K562 (cell line): Measurements from ENCODE around the gene CAMK2G. TPM values are rescaled to one million over a fixed set of nuclear protein-coding genes. Genes with fewer than 3 reads are reported as not detected.

Source experiments
- CXXC5 ChIP-seq: fragments of 250-450 bp; sonication (Bioruptor Pico); IDR thresholded peaks from 2 replicates; pipeline ENCODE4 v1.8.0; 2022; ENCODE audit warnings: inconsistent platforms, mild to moderate bottlenecking, moderate library complexity
- ERF ChIP-seq: fragments of 450-650 bp; formaldehyde crosslinking; IDR thresholded peaks from 2 replicates; pipeline ENCODE4 v1.4.0; 2020; ENCODE audit warnings: mild to moderate bottlenecking, mixed read lengths
- FOSL1 ChIP-seq: fragments of 200-800 bp; sonication (Bioruptor generic); conservative IDR thresholded peaks from 2 replicates; pipeline ENCODE4 v1.6.1; 2016; ENCODE audit warnings: missing genetic modification characterization, missing compliant biosample characterization
- HDAC6 ChIP-seq: IDR thresholded peaks from 2 replicates; pipeline ENCODE4 v1.6.1; 2012; ENCODE audit warnings: low read depth, mild to moderate bottlenecking, control low read depth, inconsistent platforms, low read length, moderate library complexity
- HMBOX1 ChIP-seq: sonication (generic); IDR thresholded peaks from 2 replicates; pipeline ENCODE4 v1.6.1; 2016
- L3MBTL2 ChIP-seq: fragments of 450-650 bp; IDR thresholded peaks from 2 replicates; pipeline ENCODE4 v1.6.1; 2016; ENCODE audit warnings: mild to moderate bottlenecking, moderate library complexity
- NR1H2 ChIP-seq: sonication (generic); formaldehyde crosslinking; IDR thresholded peaks from 2 replicates; pipeline ENCODE4 v1.4.0; 2020; ENCODE audit warnings: mild to moderate bottlenecking, missing genetic modification reagents
- PCBP2 ChIP-seq: fragments of 200-400 bp; formaldehyde crosslinking; IDR thresholded peaks from 2 replicates; pipeline ENCODE4 v1.6.1; 2018; ENCODE audit warnings: low read length, low read depth, mild to moderate bottlenecking, moderate library complexity; ENCODE audit not compliant: poor library complexity, severe bottlenecking
- PHF21A ChIP-seq: fragments of 450-650 bp; IDR thresholded peaks from 2 replicates; pipeline ENCODE4 v1.6.1; 2017; ENCODE audit warnings: low read depth, borderline replicate concordance
- SMARCB1 ChIP-seq: IDR thresholded peaks from 2 replicates; pipeline ENCODE4 v1.6.1; 2011; ENCODE audit warnings: improper control_type of control experiment, low read depth; ENCODE audit not compliant: insufficient read length
- SP1 ChIP-seq: sonication (generic); formaldehyde crosslinking; IDR thresholded peaks from 2 replicates; pipeline ENCODE4 v1.8.1; 2022; ENCODE audit warnings: mild to moderate bottlenecking, missing genetic modification reagents
- TBP ChIP-seq: optimal IDR thresholded peaks from 2 replicates; pipeline ENCODE3; 2011; ENCODE audit warnings: low read depth, low read length, improper control_type of control experiment
- ZKSCAN1 ChIP-seq: fragments of 150-350 bp; IDR thresholded peaks from 2 replicates; pipeline ENCODE4 v1.6.1; 2016; ENCODE audit warnings: low read depth, low read length
- ZNF175 ChIP-seq: fragments of 200-800 bp; sonication (Bioruptor generic); IDR thresholded peaks from 2 replicates; pipeline ENCODE4 v1.6.1; 2016; ENCODE audit warnings: low read depth, mild to moderate bottlenecking, missing genetic modification characterization, missing compliant biosample characterization
- ZNF354B ChIP-seq: fragments of 250-450 bp; sonication (Bioruptor Pico); IDR thresholded peaks from 2 replicates; pipeline ENCODE4 v1.4.0; 2020
- polyA plus RNA-seq, 8 experiments: library from polyadenylated mRNA; depleted of rRNA in 4 of 8; stranded (reverse) in 5 of 8; unstranded in 3 of 8; fragments of >200 nt; fragmentation: Nextera tagmentation in 2 of 8; fragmentation: Illumina TruSeq in 1 of 8; extraction: Ambion mirVana in 2 of 8; extraction: Trizol in 1 of 8; gene quantifications; 2 replicates each; pipeline versions ENCODE4 v1.2.1 to v1.2.3, GENCODE V29; 2011 to 2014; ENCODE audit warnings: inconsistent platforms in 1 of 8, missing spikeins in 1 of 8
- total RNA-seq, 7 experiments: library from RNA; depleted of rRNA in 6 of 7; stranded (reverse); fragments of >200 nt in 6 of 7; fragmentation: Illumina TruSeq in 2 of 7; extraction: Trizol in 2 of 7; gene quantifications; 2 replicates each; pipeline versions ENCODE4 v1.2.1 to v1.2.3, GENCODE V29; 2011 to 2021; ENCODE audit warnings: low replicate concordance in 1 of 7
- TF ChIP-seq, protein P1 (sequence below): fragments of 200-600 bp; sonication (generic); IDR thresholded peaks from one replicate; pipeline ENCODE4 v1.6.1; 2012; ENCODE audit warnings: mild to moderate bottlenecking, low read depth, low read length, inconsistent platforms

CAMK2G gene
- total and polyA plus RNA-seq, 9 of the 15 experiments (the other 6 are each of a cell fraction or from before 2014, with no cell fraction given) = 9.0 to 37.9 (median 32.6) TPM

DNA sequence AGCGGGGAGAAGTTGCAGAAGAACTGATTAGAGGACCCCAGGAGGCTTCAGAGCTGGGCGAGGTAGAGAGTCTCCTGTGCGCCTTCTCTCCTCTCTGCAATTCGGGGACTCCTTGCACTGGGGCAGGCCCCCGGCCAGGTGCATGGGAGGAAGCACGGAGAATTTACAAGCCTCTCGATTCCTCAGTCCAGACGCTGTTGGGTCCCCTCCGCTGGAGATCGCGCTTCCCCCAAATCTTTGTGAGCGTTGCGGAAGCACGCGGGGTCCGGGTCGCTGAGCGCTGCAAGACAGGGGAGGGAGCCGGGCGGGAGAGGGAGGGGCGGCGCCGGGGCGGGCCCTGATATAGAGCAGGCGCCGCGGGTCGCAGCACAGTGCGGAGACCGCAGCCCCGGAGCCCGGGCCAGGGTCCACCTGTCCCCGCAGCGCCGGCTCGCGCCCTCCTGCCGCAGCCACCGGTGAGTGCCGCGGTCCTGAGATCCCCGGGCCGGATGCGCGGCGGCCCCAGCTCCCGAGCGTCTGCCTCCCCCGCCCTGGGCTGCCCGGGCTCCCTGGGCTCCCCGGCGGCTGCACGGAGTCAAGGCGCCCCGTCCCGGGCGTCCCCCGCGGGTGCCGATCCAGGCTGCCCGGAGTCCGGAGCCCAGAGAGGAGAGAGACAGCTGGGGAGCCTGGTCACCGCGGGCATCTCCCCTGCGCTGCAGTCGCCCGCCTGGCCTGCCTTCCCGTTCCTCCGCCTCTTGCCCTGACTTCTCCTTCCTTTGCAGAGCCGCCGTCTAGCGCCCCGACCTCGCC, 36.6 kb upstream of the CAMK2G start, which contains the start of gene PLAU (continued):
- TF ChIP-seq CXXC5 (CRISPR knock-in tag) (peak; percentile 63), NR1H2 (0 out of 2 replicates have a peak, but pooled peaks have one; percentile 61), PHF21A (no peak), ZKSCAN1 (0 out of 2 replicates have a peak, but pooled peaks have one; percentile 9), L3MBTL2 (peak; percentile 81), HMBOX1 (no peak), ZNF354B (no peak), HDAC6 (0 out of 2 replicates have a peak, but pooled peaks have one; percentile 46), ERF (CRISPR knock-in tag) (peak; percentile 69; the same call in 1 of the 2 replicates), ZNF175 (CRISPR knock-in tag) (0 out of 2 replicates have a peak, but pooled peaks have one; percentile 20), PCBP2 (no peak), SP1 (CRISPR knock-in tag) (0 out of 2 replicates have a peak, but pooled peaks have one; percentile 34), TBP (peak; percentile 40), FOSL1 (tag) (0 out of 2 replicates have a peak, but pooled peaks have one; percentile 24), SMARCB1 (peak; percentile 60)
- TF ChIP-seq, protein P1, sequence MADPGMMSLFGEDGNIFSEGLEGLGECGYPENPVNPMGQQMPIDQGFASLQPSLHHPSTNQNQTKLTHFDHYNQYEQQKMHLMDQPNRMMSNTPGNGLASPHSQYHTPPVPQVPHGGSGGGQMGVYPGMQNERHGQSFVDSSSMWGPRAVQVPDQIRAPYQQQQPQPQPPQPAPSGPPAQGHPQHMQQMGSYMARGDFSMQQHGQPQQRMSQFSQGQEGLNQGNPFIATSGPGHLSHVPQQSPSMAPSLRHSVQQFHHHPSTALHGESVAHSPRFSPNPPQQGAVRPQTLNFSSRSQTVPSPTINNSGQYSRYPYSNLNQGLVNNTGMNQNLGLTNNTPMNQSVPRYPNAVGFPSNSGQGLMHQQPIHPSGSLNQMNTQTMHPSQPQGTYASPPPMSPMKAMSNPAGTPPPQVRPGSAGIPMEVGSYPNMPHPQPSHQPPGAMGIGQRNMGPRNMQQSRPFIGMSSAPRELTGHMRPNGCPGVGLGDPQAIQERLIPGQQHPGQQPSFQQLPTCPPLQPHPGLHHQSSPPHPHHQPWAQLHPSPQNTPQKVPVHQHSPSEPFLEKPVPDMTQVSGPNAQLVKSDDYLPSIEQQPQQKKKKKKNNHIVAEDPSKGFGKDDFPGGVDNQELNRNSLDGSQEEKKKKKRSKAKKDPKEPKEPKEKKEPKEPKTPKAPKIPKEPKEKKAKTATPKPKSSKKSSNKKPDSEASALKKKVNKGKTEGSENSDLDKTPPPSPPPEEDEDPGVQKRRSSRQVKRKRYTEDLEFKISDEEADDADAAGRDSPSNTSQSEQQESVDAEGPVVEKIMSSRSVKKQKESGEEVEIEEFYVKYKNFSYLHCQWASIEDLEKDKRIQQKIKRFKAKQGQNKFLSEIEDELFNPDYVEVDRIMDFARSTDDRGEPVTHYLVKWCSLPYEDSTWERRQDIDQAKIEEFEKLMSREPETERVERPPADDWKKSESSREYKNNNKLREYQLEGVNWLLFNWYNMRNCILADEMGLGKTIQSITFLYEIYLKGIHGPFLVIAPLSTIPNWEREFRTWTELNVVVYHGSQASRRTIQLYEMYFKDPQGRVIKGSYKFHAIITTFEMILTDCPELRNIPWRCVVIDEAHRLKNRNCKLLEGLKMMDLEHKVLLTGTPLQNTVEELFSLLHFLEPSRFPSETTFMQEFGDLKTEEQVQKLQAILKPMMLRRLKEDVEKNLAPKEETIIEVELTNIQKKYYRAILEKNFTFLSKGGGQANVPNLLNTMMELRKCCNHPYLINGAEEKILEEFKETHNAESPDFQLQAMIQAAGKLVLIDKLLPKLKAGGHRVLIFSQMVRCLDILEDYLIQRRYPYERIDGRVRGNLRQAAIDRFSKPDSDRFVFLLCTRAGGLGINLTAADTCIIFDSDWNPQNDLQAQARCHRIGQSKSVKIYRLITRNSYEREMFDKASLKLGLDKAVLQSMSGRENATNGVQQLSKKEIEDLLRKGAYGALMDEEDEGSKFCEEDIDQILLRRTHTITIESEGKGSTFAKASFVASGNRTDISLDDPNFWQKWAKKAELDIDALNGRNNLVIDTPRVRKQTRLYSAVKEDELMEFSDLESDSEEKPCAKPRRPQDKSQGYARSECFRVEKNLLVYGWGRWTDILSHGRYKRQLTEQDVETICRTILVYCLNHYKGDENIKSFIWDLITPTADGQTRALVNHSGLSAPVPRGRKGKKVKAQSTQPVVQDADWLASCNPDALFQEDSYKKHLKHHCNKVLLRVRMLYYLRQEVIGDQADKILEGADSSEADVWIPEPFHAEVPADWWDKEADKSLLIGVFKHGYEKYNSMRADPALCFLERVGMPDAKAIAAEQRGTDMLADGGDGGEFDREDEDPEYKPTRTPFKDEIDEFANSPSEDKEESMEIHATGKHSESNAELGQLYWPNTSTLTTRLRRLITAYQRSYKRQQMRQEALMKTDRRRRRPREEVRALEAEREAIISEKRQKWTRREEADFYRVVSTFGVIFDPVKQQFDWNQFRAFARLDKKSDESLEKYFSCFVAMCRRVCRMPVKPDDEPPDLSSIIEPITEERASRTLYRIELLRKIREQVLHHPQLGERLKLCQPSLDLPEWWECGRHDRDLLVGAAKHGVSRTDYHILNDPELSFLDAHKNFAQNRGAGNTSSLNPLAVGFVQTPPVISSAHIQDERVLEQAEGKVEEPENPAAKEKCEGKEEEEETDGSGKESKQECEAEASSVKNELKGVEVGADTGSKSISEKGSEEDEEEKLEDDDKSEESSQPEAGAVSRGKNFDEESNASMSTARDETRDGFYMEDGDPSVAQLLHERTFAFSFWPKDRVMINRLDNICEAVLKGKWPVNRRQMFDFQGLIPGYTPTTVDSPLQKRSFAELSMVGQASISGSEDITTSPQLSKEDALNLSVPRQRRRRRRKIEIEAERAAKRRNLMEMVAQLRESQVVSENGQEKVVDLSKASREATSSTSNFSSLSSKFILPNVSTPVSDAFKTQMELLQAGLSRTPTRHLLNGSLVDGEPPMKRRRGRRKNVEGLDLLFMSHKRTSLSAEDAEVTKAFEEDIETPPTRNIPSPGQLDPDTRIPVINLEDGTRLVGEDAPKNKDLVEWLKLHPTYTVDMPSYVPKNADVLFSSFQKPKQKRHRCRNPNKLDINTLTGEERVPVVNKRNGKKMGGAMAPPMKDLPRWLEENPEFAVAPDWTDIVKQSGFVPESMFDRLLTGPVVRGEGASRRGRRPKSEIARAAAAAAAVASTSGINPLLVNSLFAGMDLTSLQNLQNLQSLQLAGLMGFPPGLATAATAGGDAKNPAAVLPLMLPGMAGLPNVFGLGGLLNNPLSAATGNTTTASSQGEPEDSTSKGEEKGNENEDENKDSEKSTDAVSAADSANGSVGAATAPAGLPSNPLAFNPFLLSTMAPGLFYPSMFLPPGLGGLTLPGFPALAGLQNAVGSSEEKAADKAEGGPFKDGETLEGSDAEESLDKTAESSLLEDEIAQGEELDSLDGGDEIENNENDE = no peak
